ENCODE measurements around the gene FGGY.

Gene FGGY

GRCh38 chr1:59502009-59502691, 205.3 kb downstream of the FGGY start:
- H3K4me3 ChIP-seq (replicated peaks; ENCODE audit: low read depth, low read length): no peak overlapping the region
- DNase-seq (ENCODE audit: low read depth): no peak
- no peak for TF ChIP-seq CTCF (IDR thresholded peaks at IDR 0.05; ENCODE audit: low read length, missing control alignments)

- TF ChIP-seq CTCF (IDR thresholded peaks at IDR 0.05; ENCODE audit: low read length, missing control alignments): no peak
- H3K4me3 ChIP-seq (replicated peaks; ENCODE audit: low read depth, low read length): no peak overlapping the region
- DNase-seq (ENCODE audit: low read depth): no peak
Observed at GRCh38 chr1:59504276-59504675, 207.4 kb downstream of the FGGY start.

GRCh38 chr1:59505596-59506028, 208.7 kb downstream of the FGGY start:
- DNase-seq (ENCODE audit: low read depth): no peak
- no peak overlapping the region for H3K4me3 ChIP-seq (replicated peaks; ENCODE audit: low read depth, low read length)
- TF ChIP-seq CTCF (IDR thresholded peaks at IDR 0.05; ENCODE audit: low read length, missing control alignments): no peak

GRCh38 chr1:59506952-59507351, 210.1 kb downstream of the FGGY start:
- no peak for TF ChIP-seq CTCF (IDR thresholded peaks at IDR 0.05; ENCODE audit: low read length, missing control alignments)
- H3K4me3 ChIP-seq (replicated peaks; ENCODE audit: low read depth, low read length): no peak overlapping the region
- DNase-seq (ENCODE audit: low read depth): no peak

- H3K4me3 ChIP-seq (replicated peaks; ENCODE audit: low read depth, low read length): no peak overlapping the region
- DNase-seq (ENCODE audit: low read depth): no peak
- TF ChIP-seq CTCF (IDR thresholded peaks at IDR 0.05; ENCODE audit: low read length, missing control alignments): no peak
Observed at GRCh38 chr1:59509341-59509875, 212.5 kb downstream of the FGGY start.

GRCh38 chr1:59510249-59510648, 213.4 kb downstream of the FGGY start:
- no peak overlapping the region for H3K4me3 ChIP-seq (replicated peaks; ENCODE audit: low read depth, low read length)
- no peak for DNase-seq (ENCODE audit: low read depth)
- TF ChIP-seq CTCF (IDR thresholded peaks at IDR 0.05; ENCODE audit: low read length, missing control alignments): no peak
